MM.1S (cell line): ENCODE results near the gene PKP4.

Experiments used
- DNase-seq: peaks from one replicate; pipeline ENCODE4 v3.0.0-alpha.2; 2015
- H2AFZ ChIP-seq: fragments of 300-600 bp; sonication (generic); 2 replicates; pipeline ENCODE4 v1.6.0; 2016; ENCODE audit warnings: antibody characterized with exemption, low read length
- H3F3A ChIP-seq: fragments of 300-600 bp; sonication (generic); 2 replicates; pipeline ENCODE4 v1.6.1; 2016; ENCODE audit warnings: mild to moderate bottlenecking, antibody characterized with exemption, low read length, moderate library complexity, mixed read lengths; ENCODE audit not compliant: insufficient read depth
- H3K27ac ChIP-seq: fragments of 300-600 bp; sonication (generic); 2 replicates; pipeline ENCODE4 v1.5.1; 2016; ENCODE audit warnings: mild to moderate bottlenecking, low read length
- H3K27me3 ChIP-seq: fragments of 300-600 bp; sonication (generic); replicated peaks from 2 replicates; pipeline ENCODE4 v1.6.0; 2016; ENCODE audit warnings: low read length; ENCODE audit not compliant: insufficient read depth
- H3K36me3 ChIP-seq: fragments of 300-600 bp; sonication (generic); replicated peaks from 2 replicates; pipeline ENCODE4 v1.6.1; 2016; ENCODE audit warnings: mild to moderate bottlenecking, low read length, mixed read lengths; ENCODE audit not compliant: insufficient read depth
- H3K4me1 ChIP-seq: fragments of 300-600 bp; sonication (generic); 2 replicates; pipeline ENCODE4 v1.6.1; 2016; ENCODE audit warnings: low read length, mixed read lengths
- H3K4me2 ChIP-seq: fragments of 300-600 bp; sonication (generic); 2 replicates; pipeline ENCODE4 v1.6.0; 2016; ENCODE audit warnings: low read depth, low read length
- H3K4me3 ChIP-seq: fragments of 300-600 bp; sonication (generic); 2 replicates; pipeline ENCODE4 v1.5.1; 2016; ENCODE audit warnings: low read length, mixed read lengths
- H3K79me2 ChIP-seq: fragments of 300-600 bp; sonication (generic); 2 replicates; pipeline ENCODE4 v1.6.1; 2016; ENCODE audit warnings: mixed run types, low read length, mixed read lengths
- H3K9ac ChIP-seq: fragments of 300-600 bp; sonication (generic); 2 replicates; pipeline ENCODE4 v1.6.1; 2016; ENCODE audit warnings: low read length, mixed read lengths
- H3K9me2 ChIP-seq: fragments of 300-600 bp; sonication (generic); replicated peaks from 2 replicates; pipeline ENCODE4 v1.6.1; 2016; ENCODE audit warnings: mild to moderate bottlenecking, low read length, mixed read lengths; ENCODE audit not compliant: insufficient read depth
- H3K9me3 ChIP-seq: fragments of 300-600 bp; sonication (generic); replicated peaks from 2 replicates; pipeline ENCODE4 v1.6.1; 2016; ENCODE audit warnings: mild to moderate bottlenecking, low read length, mixed read lengths; ENCODE audit not compliant: insufficient read depth
- H4K20me1 ChIP-seq: fragments of 300-600 bp; sonication (generic); 2 replicates; pipeline ENCODE4 v1.6.1; 2016; ENCODE audit warnings: mild to moderate bottlenecking, low read length, moderate library complexity, mixed read lengths; ENCODE audit not compliant: insufficient read depth
- EZH2 ChIP-seq: fragments of 300-600 bp; sonication (generic); optimal IDR thresholded peaks from 2 replicates; pipeline ENCODE3; 2017; ENCODE audit warnings: low read depth, mild to moderate bottlenecking, antibody characterized with exemption, low read length, mixed read lengths
- EZH2phosphoT487 ChIP-seq: fragments of 300-600 bp; sonication (generic); IDR thresholded peaks from 2 replicates; pipeline ENCODE4 v1.6.1; 2018; ENCODE audit warnings: antibody characterized with exemption, low read length
- TF ChIP-seq, protein P1 (sequence below): fragments of 300-600 bp; sonication (generic); IDR thresholded peaks from 2 replicates; pipeline ENCODE4 v1.5.1; 2016; ENCODE audit warnings: antibody characterized with exemption, low read length, mixed read lengths

PKP4 gene

GRCh38 chr2:158411748-158412147 lies 45.0 kb upstream of the PKP4 start:
- no peak overlapping the region for H3K9ac ChIP-seq
- no peaks in the 10 kb centered on the region for H3K9me3 ChIP-seq
- DNase-seq: no peak
- H3F3A ChIP-seq: no peaks in the 10 kb centered on the region
- no peak overlapping the region for H2AFZ ChIP-seq
- no peak overlapping the region for H3K4me2 ChIP-seq
- no peak overlapping the region for H3K4me3 ChIP-seq
- no peaks in the 10 kb centered on the region for H3K27me3 ChIP-seq
- no peaks in the 10 kb centered on the region for H3K36me3 ChIP-seq
- H3K9me2 ChIP-seq: no peaks in the 10 kb centered on the region
- no peaks in the 10 kb centered on the region for H3K79me2 ChIP-seq
- no peaks in the 10 kb centered on the region for H3K4me1 ChIP-seq
- H3K27ac ChIP-seq: no peak overlapping the region
- no peaks in the 10 kb centered on the region for H4K20me1 ChIP-seq
- TF ChIP-seq, protein P1, sequence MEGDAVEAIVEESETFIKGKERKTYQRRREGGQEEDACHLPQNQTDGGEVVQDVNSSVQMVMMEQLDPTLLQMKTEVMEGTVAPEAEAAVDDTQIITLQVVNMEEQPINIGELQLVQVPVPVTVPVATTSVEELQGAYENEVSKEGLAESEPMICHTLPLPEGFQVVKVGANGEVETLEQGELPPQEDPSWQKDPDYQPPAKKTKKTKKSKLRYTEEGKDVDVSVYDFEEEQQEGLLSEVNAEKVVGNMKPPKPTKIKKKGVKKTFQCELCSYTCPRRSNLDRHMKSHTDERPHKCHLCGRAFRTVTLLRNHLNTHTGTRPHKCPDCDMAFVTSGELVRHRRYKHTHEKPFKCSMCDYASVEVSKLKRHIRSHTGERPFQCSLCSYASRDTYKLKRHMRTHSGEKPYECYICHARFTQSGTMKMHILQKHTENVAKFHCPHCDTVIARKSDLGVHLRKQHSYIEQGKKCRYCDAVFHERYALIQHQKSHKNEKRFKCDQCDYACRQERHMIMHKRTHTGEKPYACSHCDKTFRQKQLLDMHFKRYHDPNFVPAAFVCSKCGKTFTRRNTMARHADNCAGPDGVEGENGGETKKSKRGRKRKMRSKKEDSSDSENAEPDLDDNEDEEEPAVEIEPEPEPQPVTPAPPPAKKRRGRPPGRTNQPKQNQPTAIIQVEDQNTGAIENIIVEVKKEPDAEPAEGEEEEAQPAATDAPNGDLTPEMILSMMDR: no peak
- TF ChIP-seq EZH2 (no peak), EZH2phosphoT487 (no peak)

GRCh38 chr2:158412206-158412605 lies 44.5 kb upstream of the PKP4 start:
- Histone ChIP-seq H3K4me3 (no peak overlapping the region), H3K27me3 (no peaks in the 10 kb centered on the region), H3K9me2 (no peaks in the 10 kb centered on the region), H3K79me2 (no peaks in the 10 kb centered on the region), H2AFZ (no peak overlapping the region), H4K20me1 (no peaks in the 10 kb centered on the region), H3K27ac (no peak overlapping the region), H3K36me3 (no peaks in the 10 kb centered on the region), H3K9me3 (no peaks in the 10 kb centered on the region), H3K4me1 (no peaks in the 10 kb centered on the region), H3K4me2 (no peak overlapping the region), H3F3A (no peaks in the 10 kb centered on the region), H3K9ac (no peak overlapping the region)
- no peak for DNase-seq
- TF ChIP-seq EZH2 (no peak), EZH2phosphoT487 (no peak)
- TF ChIP-seq, protein P1: no peak

GRCh38 chr2:158413581-158413980 lies 43.2 kb upstream of the PKP4 start:
- no peaks in the 10 kb centered on the region for H3F3A ChIP-seq
- DNase-seq: no peak
- H3K27me3 ChIP-seq: no peaks in the 10 kb centered on the region
- no peak overlapping the region for H2AFZ ChIP-seq
- H3K79me2 ChIP-seq: no peaks in the 10 kb centered on the region
- H3K4me2 ChIP-seq: no peak overlapping the region
- H3K4me1 ChIP-seq: no peaks in the 10 kb centered on the region
- no peaks in the 10 kb centered on the region for H3K9me3 ChIP-seq
- no peaks in the 10 kb centered on the region for H3K36me3 ChIP-seq
- TF ChIP-seq EZH2: no peak
- TF ChIP-seq, protein P1: no peak
- no peak for TF ChIP-seq EZH2phosphoT487
- no peaks in the 10 kb centered on the region for H4K20me1 ChIP-seq
- no peak overlapping the region for H3K9ac ChIP-seq
- no peak overlapping the region for H3K4me3 ChIP-seq
- H3K9me2 ChIP-seq: no peaks in the 10 kb centered on the region
- no peak overlapping the region for H3K27ac ChIP-seq

GRCh38 chr2:158414538-158414937 lies 42.2 kb upstream of the PKP4 start:
- H3K9me3 ChIP-seq: no peaks in the 10 kb centered on the region
- H3K79me2 ChIP-seq: no peaks in the 10 kb centered on the region
- no peak for DNase-seq
- no peaks in the 10 kb centered on the region for H3K4me1 ChIP-seq
- H2AFZ ChIP-seq: no peak overlapping the region
- TF ChIP-seq, protein P1: no peak
- TF ChIP-seq EZH2phosphoT487: no peak
- TF ChIP-seq EZH2: no peak
- no peak overlapping the region for H3K4me2 ChIP-seq
- no peaks in the 10 kb centered on the region for H3K36me3 ChIP-seq
- no peaks in the 10 kb centered on the region for H4K20me1 ChIP-seq
- no peak overlapping the region for H3K27ac ChIP-seq
- no peaks in the 10 kb centered on the region for H3K27me3 ChIP-seq
- H3K9me2 ChIP-seq: no peaks in the 10 kb centered on the region
- H3F3A ChIP-seq: no peaks in the 10 kb centered on the region
- H3K9ac ChIP-seq: no peak overlapping the region
- H3K4me3 ChIP-seq: no peak overlapping the region
